OCI-LY7 (cell line): ENCODE data around the gene TMEM184B. TPM values are rescaled to one million over a fixed set of nuclear protein-coding genes. Genes with fewer than 3 reads are reported as not detected.

Experiments
- BruUV-seq: library from RNA; stranded (reverse); fragments of 400-500 nt; replicated peaks from 2 replicates; lab custom pipeline; 2021; lab: Mats Ljungman, UMichigan
- CTCF ChIA-PET: fragments of 300-600 bp; sonication (Branson Sonifier 250); formaldehyde crosslinking; loops from one replicate; lab custom pipeline; 2022; ENCODE audit warnings: antibody characterized with exemption; ENCODE audit not compliant: unreplicated experiment; lab: Charles Lee
- POLR2A ChIA-PET: fragments of 300-600 bp; sonication (Branson Sonifier 250); formaldehyde crosslinking; loops from one replicate; lab custom pipeline; 2022; ENCODE audit warnings: antibody characterized with exemption; lab: Charles Lee
- DNase-seq: peaks from one replicate; pipeline ENCODE4 v3.0.0-alpha.2; 2015; ENCODE audit warnings: low spot score
- H2AFZ ChIP-seq: fragments of 200-600 bp; sonication (generic), shearing (Covaris generic); 2 replicates; pipeline ENCODE4 v1.6.1; 2014; ENCODE audit warnings: mild to moderate bottlenecking, antibody characterized with exemption, low read length, moderate library complexity
- H3K27ac ChIP-seq: fragments of 200-600 bp; sonication (generic); 2 replicates; pipeline ENCODE4 v1.5.1; 2014; ENCODE audit warnings: mixed run types, low read depth, mild to moderate bottlenecking, moderate library complexity, low read length, inconsistent platforms; ENCODE audit not compliant: poor library complexity, severe bottlenecking
- H3K36me3 ChIP-seq: fragments of 200-600 bp; sonication (generic); 2 replicates; pipeline ENCODE4 v1.6.1; 2014; ENCODE audit warnings: mild to moderate bottlenecking, antibody characterized with exemption, low read length, moderate library complexity, mixed read lengths; ENCODE audit not compliant: insufficient read depth
- H3K4me1 ChIP-seq: fragments of 200-600 bp; sonication (generic); 2 replicates; pipeline ENCODE4 v1.5.1; 2014; ENCODE audit warnings: mild to moderate bottlenecking, low read length; ENCODE audit not compliant: insufficient read depth, poor library complexity, severe bottlenecking
- H3K4me2 ChIP-seq: fragments of 200-600 bp; sonication (generic); 2 replicates; pipeline ENCODE4 v1.6.1; 2014; ENCODE audit warnings: mild to moderate bottlenecking, low read length
- H3K4me3 ChIP-seq: fragments of 200-600 bp; sonication (generic); 2 replicates; pipeline ENCODE4 v1.5.1; 2014; ENCODE audit warnings: mild to moderate bottlenecking, low read depth, low read length; ENCODE audit not compliant: poor library complexity, severe bottlenecking
- H3K79me2 ChIP-seq: fragments of 200-600 bp; sonication (generic); 2 replicates; pipeline ENCODE4 v1.6.1; 2016; ENCODE audit warnings: low read depth, mild to moderate bottlenecking, low read length, moderate library complexity, mixed read lengths; ENCODE audit not compliant: insufficient read depth
- H3K9me2 ChIP-seq: fragments of 200-600 bp; sonication (generic); 2 replicates; pipeline ENCODE4 v1.6.1; 2016; ENCODE audit warnings: mild to moderate bottlenecking, low read length, mixed read lengths; ENCODE audit not compliant: insufficient read depth
- H3K9me3 ChIP-seq: fragments of 200-600 bp; sonication (generic); 2 replicates; pipeline ENCODE4 v1.6.1; 2014; ENCODE audit warnings: mild to moderate bottlenecking, mixed run types, low read length, mixed read lengths
- H4K20me1 ChIP-seq: fragments of 200-600 bp; sonication (generic); 2 replicates; pipeline ENCODE4 v1.6.1; 2014; ENCODE audit warnings: mild to moderate bottlenecking, antibody characterized with exemption, low read length, moderate library complexity, mixed read lengths; ENCODE audit not compliant: insufficient read depth
- EZH2phosphoT487 ChIP-seq: fragments of 200-600 bp; sonication (generic); IDR thresholded peaks from 2 replicates; pipeline ENCODE4 v1.6.1; 2018; ENCODE audit warnings: low read depth, borderline replicate concordance, mild to moderate bottlenecking, mixed run types, antibody characterized with exemption, low read length, moderate library complexity, mixed read lengths
- intact Hi-C: fragments of 100-400 bp; cut with micrococcal nuclease; formaldehyde crosslinking; loops from one replicate; pipeline ENCODE4 v1.10.0; 2022; ENCODE audit not compliant: unreplicated experiment
- total RNA-seq, 2 experiments: library from RNA; depleted of rRNA in 1 of 2; stranded (reverse); fragments of >200 nt in 1 of 2; shearing (Covaris generic) in 1 of 2; gene quantifications; 2 replicates each; pipeline ENCODE4 v1.2.3, GENCODE V29; 2014 to 2022
- TF ChIP-seq, protein P1 (sequence below): fragments of 200-600 bp; sonication (generic); conservative IDR thresholded peaks from 2 replicates; pipeline ENCODE4 v1.5.1; 2014; ENCODE audit warnings: mild to moderate bottlenecking, antibody characterized with exemption, low read length, moderate library complexity, mixed read lengths

TMEM184B gene
- total RNA-seq, 2 experiments from 2014 or later = 19.1 to 50.2 TPM

DNA sequence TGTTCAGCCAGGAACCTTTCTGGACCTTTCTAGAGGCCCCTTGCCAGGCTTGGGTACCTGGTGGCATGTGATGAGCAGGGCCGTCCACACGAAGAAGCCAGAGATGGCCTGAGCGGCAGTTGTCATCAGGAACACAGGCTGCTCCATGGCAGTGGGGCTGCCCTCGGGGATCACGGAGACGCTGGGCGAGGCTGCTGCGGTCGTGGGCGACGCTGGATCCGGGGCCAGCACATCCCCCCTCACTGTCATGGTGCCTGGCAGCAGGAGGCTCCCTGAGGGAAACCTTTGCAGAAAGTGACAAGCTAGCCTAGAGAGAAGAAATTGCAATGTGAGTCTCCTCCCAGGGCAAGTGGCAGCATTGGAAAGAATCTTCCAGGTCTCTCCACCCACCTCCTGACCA lies 25.1 kb downstream of the TMEM184B start:
- Histone ChIP-seq H3K9me3 (no peaks in the 10 kb centered on the region), H3K4me3 (no peak overlapping the region), H3K36me3 (peaks cover 24% of the 10 kb centered on the region; the same call in 1 of the 2 replicates), H3K9me2 (no peaks in the 10 kb centered on the region), H3K4me2 (no peak overlapping the region), H4K20me1 (no peaks in the 10 kb centered on the region), H3K27ac (no peak overlapping the region), H3K4me1 (peaks cover 48% of the 10 kb centered on the region), H2AFZ (no peak overlapping the region), H3K79me2 (no peaks in the 10 kb centered on the region)
- TF ChIP-seq EZH2phosphoT487 = no peak
- TF ChIP-seq, protein P1, sequence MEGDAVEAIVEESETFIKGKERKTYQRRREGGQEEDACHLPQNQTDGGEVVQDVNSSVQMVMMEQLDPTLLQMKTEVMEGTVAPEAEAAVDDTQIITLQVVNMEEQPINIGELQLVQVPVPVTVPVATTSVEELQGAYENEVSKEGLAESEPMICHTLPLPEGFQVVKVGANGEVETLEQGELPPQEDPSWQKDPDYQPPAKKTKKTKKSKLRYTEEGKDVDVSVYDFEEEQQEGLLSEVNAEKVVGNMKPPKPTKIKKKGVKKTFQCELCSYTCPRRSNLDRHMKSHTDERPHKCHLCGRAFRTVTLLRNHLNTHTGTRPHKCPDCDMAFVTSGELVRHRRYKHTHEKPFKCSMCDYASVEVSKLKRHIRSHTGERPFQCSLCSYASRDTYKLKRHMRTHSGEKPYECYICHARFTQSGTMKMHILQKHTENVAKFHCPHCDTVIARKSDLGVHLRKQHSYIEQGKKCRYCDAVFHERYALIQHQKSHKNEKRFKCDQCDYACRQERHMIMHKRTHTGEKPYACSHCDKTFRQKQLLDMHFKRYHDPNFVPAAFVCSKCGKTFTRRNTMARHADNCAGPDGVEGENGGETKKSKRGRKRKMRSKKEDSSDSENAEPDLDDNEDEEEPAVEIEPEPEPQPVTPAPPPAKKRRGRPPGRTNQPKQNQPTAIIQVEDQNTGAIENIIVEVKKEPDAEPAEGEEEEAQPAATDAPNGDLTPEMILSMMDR = no peak
- ChIA-PET CTCF (no interaction called here), POLR2A (no interaction called here)
- no TSS peak for BruUV-seq
- intact Hi-C loops = no loop called here
- DNase-seq = no peak

- Histone ChIP-seq H3K4me1 (peaks cover 58% of the 10 kb centered on the region), H3K4me2 (peak overlapping the region; percentile 75), H3K9me3 (no peaks in the 10 kb centered on the region), H3K4me3 (peak overlapping the region; percentile 35), H3K36me3 (peaks cover 24% of the 10 kb centered on the region; the same call in 1 of the 2 replicates), H2AFZ (no peak overlapping the region), H3K9me2 (no peaks in the 10 kb centered on the region), H4K20me1 (no peaks in the 10 kb centered on the region), H3K79me2 (no peaks in the 10 kb centered on the region), H3K27ac (peak overlapping the region; percentile 58)
- CTCF ChIA-PET = interaction anchor here (0.6 to 1.0 kb wide), 2 partner anchors 32 to 150 kb away, joined by 3 read pairs; no protein-coding TSS in a partner anchor
- POLR2A ChIA-PET = interaction anchor here (1.7 kb wide), 1 partner anchor 10 kb away, joined by 5 read pairs; no protein-coding TSS in a partner anchor
- BruUV-seq = no TSS peak
- no peak for DNase-seq
- intact Hi-C loops = no loop called here
- TF ChIP-seq, protein P1 = 0 out of 2 replicates have a peak, but pooled peaks have one; percentile 5
- TF ChIP-seq EZH2phosphoT487 = no peak
Measured at GRCh38 chr22:38246692-38247091, 26.1 kb downstream of the TMEM184B start.

GRCh38 chr22:38246046-38246658 lies 26.7 kb downstream of the TMEM184B start:
- peaks cover 24% of the 10 kb centered on the region; the same call in 1 of the 2 replicates for H3K36me3 ChIP-seq
- peak overlapping the region; percentile 75 for H3K4me2 ChIP-seq
- CTCF ChIA-PET = interaction anchor here (1.0 kb wide), 1 partner anchor 31 kb away, joined by 3 read pairs; no protein-coding TSS in a partner anchor
- TF ChIP-seq, protein P1 = peak; percentile 40; the same call in 1 of the 2 replicates
- TF ChIP-seq EZH2phosphoT487 = no peak
- H3K79me2 ChIP-seq = no peaks in the 10 kb centered on the region
- POLR2A ChIA-PET = interaction anchor here (1.7 kb wide), 1 partner anchor 11 kb away, joined by 5 read pairs; no protein-coding TSS in a partner anchor
- no TSS peak for BruUV-seq
- DNase-seq = peak; percentile 74
- no peak overlapping the region for H2AFZ ChIP-seq
- peak overlapping the region; percentile 58 for H3K27ac ChIP-seq
- H3K4me1 ChIP-seq = peaks cover 62% of the 10 kb centered on the region
- no peaks in the 10 kb centered on the region for H3K9me3 ChIP-seq
- no peaks in the 10 kb centered on the region for H4K20me1 ChIP-seq
- H3K9me2 ChIP-seq = no peaks in the 10 kb centered on the region
- peak overlapping the region; percentile 35 for H3K4me3 ChIP-seq
- intact Hi-C loops = no loop called here
